Upper lobe of right lung (tissue), 1 donor: ENCODE measurements around the gene ANKEF1. TPM values are rescaled to one million over a fixed set of nuclear protein-coding genes. Genes with fewer than 3 reads are reported as not detected.

Source experiments
- ATAC-seq: fragments of 200-7000 bp; cut with Tn5 transposase; one replicate; pipeline ENCODE4 v1.9.1; 2020; ENCODE audit warnings: mild to moderate bottlenecking, moderate library complexity
- DNase-seq: peaks from one replicate; pipeline ENCODE4 v3.0.0-alpha.2; 2020
- H3K27ac ChIP-seq: fragments of 200-600 bp; one replicate; pipeline ENCODE4 v1.8.0; 2022
- H3K27me3 ChIP-seq: fragments of 200-600 bp; one replicate; pipeline ENCODE4 v1.8.0; 2022; ENCODE audit warnings: mild to moderate bottlenecking
- H3K36me3 ChIP-seq: fragments of 200-600 bp; one replicate; pipeline ENCODE4 v1.8.0; 2022
- H3K4me1 ChIP-seq: fragments of 200-600 bp; one replicate; pipeline ENCODE4 v1.8.0; 2022
- H3K4me3 ChIP-seq: fragments of 200-600 bp; one replicate; pipeline ENCODE4 v1.8.0; 2022; ENCODE audit warnings: mild to moderate bottlenecking
- H3K9me3 ChIP-seq: fragments of 200-600 bp; one replicate; pipeline ENCODE4 v1.8.0; 2022
- CTCF ChIP-seq: fragments of 200-600 bp; IDR thresholded peaks from one replicate; pipeline ENCODE4 v1.8.0; 2022; ENCODE audit warnings: antibody characterized with exemption
- intact Hi-C: fragments of 100-400 bp; cut with DNase I; formaldehyde crosslinking; loops from one replicate; pipeline ENCODE4 v1.11.0; 2022
- total RNA-seq: library from RNA; stranded (reverse); fragmentation: NEBNext Ultra II Directional; extraction: Animal tissue kit (Norgen Biotek cat#: 25700); gene quantifications from one replicate; pipeline ENCODE4 v1.2.1, GENCODE V29; 2021
- donor health status: DM: no; HTN: yes; CAD: no; lungs with severe emphysema.

ANKEF1 gene
- total RNA-seq, 1 donor from 2014 or later: 4.0 TPM

- no peak for DNase-seq
- intact Hi-C loops: no loop called here
- Histone ChIP-seq H3K27me3 (no peaks in the 10 kb centered on the region), H3K4me3 (no peak overlapping the region), H3K36me3 (no peaks in the 10 kb centered on the region), H3K4me1 (no peaks in the 10 kb centered on the region), H3K27ac (no peak overlapping the region), H3K9me3 (no peaks in the 10 kb centered on the region)
- no peak for ATAC-seq
- TF ChIP-seq CTCF: no peak
Observed at GRCh38 chr20:10060226-10060625, 25.4 kb downstream of the ANKEF1 start.

- intact Hi-C loops: no loop called here
- Histone ChIP-seq H3K36me3 (no peaks in the 10 kb centered on the region), H3K9me3 (no peaks in the 10 kb centered on the region), H3K27me3 (no peaks in the 10 kb centered on the region), H3K4me1 (no peaks in the 10 kb centered on the region), H3K27ac (no peak overlapping the region), H3K4me3 (no peak overlapping the region)
- no peak for TF ChIP-seq CTCF
- ATAC-seq: no peak
- DNase-seq: no peak
Observed at GRCh38 chr20:10061641-10062040, 26.9 kb downstream of the ANKEF1 start.

- DNase-seq: no peak
- no peak for TF ChIP-seq CTCF
- intact Hi-C loops: no loop called here
- H3K9me3 ChIP-seq: no peaks in the 10 kb centered on the region
- H3K4me3 ChIP-seq: no peak overlapping the region
- no peak for ATAC-seq
- no peak overlapping the region for H3K27ac ChIP-seq
- H3K27me3 ChIP-seq: no peaks in the 10 kb centered on the region
- no peaks in the 10 kb centered on the region for H3K36me3 ChIP-seq
- no peaks in the 10 kb centered on the region for H3K4me1 ChIP-seq
Observed at GRCh38 chr20:10063482-10063881, 28.7 kb downstream of the ANKEF1 start.

- DNase-seq: no peak
- no peak for ATAC-seq
- no peaks in the 10 kb centered on the region for H3K27me3 ChIP-seq
Observed at GRCh38 chr20:10064611-10065010, 29.8 kb downstream of the ANKEF1 start.

GRCh38 chr20:10065154-10065833, 30.5 kb downstream of the ANKEF1 start:
- H3K9me3 ChIP-seq: no peaks in the 10 kb centered on the region
- no peak overlapping the region for H3K27ac ChIP-seq
- H3K27me3 ChIP-seq: no peaks in the 10 kb centered on the region
- H3K4me3 ChIP-seq: no peak overlapping the region
- H3K36me3 ChIP-seq: no peaks in the 10 kb centered on the region
- intact Hi-C loops: no loop called here
- ATAC-seq (no peak), DNase-seq (no peak)
- no peaks in the 10 kb centered on the region for H3K4me1 ChIP-seq
- TF ChIP-seq CTCF: no peak

More at GRCh38 chr20:10064611-10065010, 29.8 kb downstream of the ANKEF1 start:
- no peak for TF ChIP-seq CTCF
- H3K27ac ChIP-seq: no peak overlapping the region
- no peaks in the 10 kb centered on the region for H3K9me3 ChIP-seq
- no peaks in the 10 kb centered on the region for H3K36me3 ChIP-seq
- intact Hi-C loops: no loop called here
- H3K4me1 ChIP-seq: no peaks in the 10 kb centered on the region
- no peak overlapping the region for H3K4me3 ChIP-seq

- DNase-seq (no peak), ATAC-seq (no peak)
- no peak overlapping the region for H3K4me3 ChIP-seq
- no peaks in the 10 kb centered on the region for H3K36me3 ChIP-seq
- no peaks in the 10 kb centered on the region for H3K27me3 ChIP-seq
- no peak overlapping the region for H3K27ac ChIP-seq
- TF ChIP-seq CTCF: no peak
- no peaks in the 10 kb centered on the region for H3K9me3 ChIP-seq
- intact Hi-C loops: no loop called here
- no peaks in the 10 kb centered on the region for H3K4me1 ChIP-seq
Observed at GRCh38 chr20:10067321-10067720, 32.5 kb downstream of the ANKEF1 start.
